Activated naive CD4-positive, alpha-beta T cell treated with anti-CD3 and anti-CD28 coated beads, Interleukin-2, amount 50 U/mL, for 24 hours (primary cell): ENCODE measurements around the gene PROK1.
"Not testable (repeated sequence)": the region's sequence is repeated elsewhere in the genome, so short reads cannot be mapped to it uniquely, and the experiment has no call there.

ENCODE experiments used
- H3K27ac Mint-ChIP-seq: one replicate; pipeline ENCODE4 v1.8.0; 2021; ENCODE audit warnings: mild to moderate bottlenecking, mixed read lengths
- H3K27me3 Mint-ChIP-seq: one replicate; pipeline ENCODE4 v1.8.0; 2021; ENCODE audit warnings: mixed read lengths
- H3K36me3 Mint-ChIP-seq: one replicate; pipeline ENCODE4 v1.8.0; 2021; ENCODE audit warnings: mixed read lengths
- H3K4me1 Mint-ChIP-seq: one replicate; pipeline ENCODE4 v1.8.0; 2021; ENCODE audit warnings: mixed read lengths
- H3K4me3 Mint-ChIP-seq: one replicate; pipeline ENCODE4 v1.8.0; 2021; ENCODE audit warnings: mild to moderate bottlenecking, mixed read lengths
- H3K9me3 Mint-ChIP-seq: one replicate; pipeline ENCODE4 v1.8.0; 2021; ENCODE audit warnings: mixed read lengths

The PROK1 gene, protein sequence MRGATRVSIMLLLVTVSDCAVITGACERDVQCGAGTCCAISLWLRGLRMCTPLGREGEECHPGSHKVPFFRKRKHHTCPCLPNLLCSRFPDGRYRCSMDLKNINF

GRCh38 chr1:110450929-110451328 lies at the start of gene PROK1:
PROK1 (plus strand) TSS chr1:110451149; CDS start chr1:110451217, 68 bp downstream.
- Mint-ChIP-seq H3K27ac (no peak within 1 kb of the TSS), H3K9me3 (no peaks in the 10 kb centered on the region), H3K4me3 (no peak within 1 kb of the TSS), H3K27me3 (no peaks in the 10 kb centered on the region), H3K4me1 (no peaks in the 10 kb centered on the region), H3K36me3 (no peaks in the 10 kb centered on the region)

- no peak overlapping the region for H3K27ac Mint-ChIP-seq
- H3K4me1 Mint-ChIP-seq: peaks cover 22% of the 10 kb centered on the region
- H3K4me3 Mint-ChIP-seq: no peak overlapping the region
- no peaks in the 10 kb centered on the region for H3K9me3 Mint-ChIP-seq
- H3K36me3 Mint-ChIP-seq: peaks cover 9% of the 10 kb centered on the region
- H3K27me3 Mint-ChIP-seq: no peaks in the 10 kb centered on the region
Measured at GRCh38 chr1:110403805-110404204, 47.1 kb upstream of the PROK1 start.

GRCh38 chr1:110404401-110404800 lies 46.5 kb upstream of the PROK1 start:
- Mint-ChIP-seq H3K4me1 (peaks cover 25% of the 10 kb centered on the region), H3K9me3 (no peaks in the 10 kb centered on the region), H3K27ac (peak overlapping the region; percentile 63), H3K36me3 (peaks cover 9% of the 10 kb centered on the region), H3K27me3 (no peaks in the 10 kb centered on the region), H3K4me3 (no peak overlapping the region)

DNA sequence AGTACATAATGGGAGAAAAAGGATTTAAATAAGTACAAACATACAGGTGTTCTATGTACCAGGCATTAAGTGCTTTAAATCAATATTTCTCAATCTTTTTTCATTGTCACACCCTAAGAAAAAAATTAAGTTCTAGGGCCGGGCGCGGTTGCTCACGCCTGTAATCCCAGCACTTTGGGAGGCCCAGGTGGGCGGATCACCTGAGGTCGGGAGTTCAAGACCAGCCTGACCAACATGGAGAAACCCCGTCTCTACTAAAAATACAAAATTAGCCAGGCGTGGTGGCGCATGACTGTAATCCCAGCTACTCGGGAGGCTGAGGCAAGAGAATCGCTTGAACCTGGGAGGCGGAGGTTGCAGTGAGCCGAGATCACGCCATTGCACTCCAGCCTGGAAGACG lies 44.5 kb upstream of the PROK1 start:
- H3K27me3 Mint-ChIP-seq, H3K9me3 Mint-ChIP-seq, H3K36me3 Mint-ChIP-seq: not testable (repeated sequence)
- peaks cover 26% of the 10 kb centered on the region for H3K4me1 Mint-ChIP-seq
- peak overlapping the region; percentile 99 for H3K27ac Mint-ChIP-seq
- peak overlapping the region; percentile 98 for H3K4me3 Mint-ChIP-seq

DNA sequence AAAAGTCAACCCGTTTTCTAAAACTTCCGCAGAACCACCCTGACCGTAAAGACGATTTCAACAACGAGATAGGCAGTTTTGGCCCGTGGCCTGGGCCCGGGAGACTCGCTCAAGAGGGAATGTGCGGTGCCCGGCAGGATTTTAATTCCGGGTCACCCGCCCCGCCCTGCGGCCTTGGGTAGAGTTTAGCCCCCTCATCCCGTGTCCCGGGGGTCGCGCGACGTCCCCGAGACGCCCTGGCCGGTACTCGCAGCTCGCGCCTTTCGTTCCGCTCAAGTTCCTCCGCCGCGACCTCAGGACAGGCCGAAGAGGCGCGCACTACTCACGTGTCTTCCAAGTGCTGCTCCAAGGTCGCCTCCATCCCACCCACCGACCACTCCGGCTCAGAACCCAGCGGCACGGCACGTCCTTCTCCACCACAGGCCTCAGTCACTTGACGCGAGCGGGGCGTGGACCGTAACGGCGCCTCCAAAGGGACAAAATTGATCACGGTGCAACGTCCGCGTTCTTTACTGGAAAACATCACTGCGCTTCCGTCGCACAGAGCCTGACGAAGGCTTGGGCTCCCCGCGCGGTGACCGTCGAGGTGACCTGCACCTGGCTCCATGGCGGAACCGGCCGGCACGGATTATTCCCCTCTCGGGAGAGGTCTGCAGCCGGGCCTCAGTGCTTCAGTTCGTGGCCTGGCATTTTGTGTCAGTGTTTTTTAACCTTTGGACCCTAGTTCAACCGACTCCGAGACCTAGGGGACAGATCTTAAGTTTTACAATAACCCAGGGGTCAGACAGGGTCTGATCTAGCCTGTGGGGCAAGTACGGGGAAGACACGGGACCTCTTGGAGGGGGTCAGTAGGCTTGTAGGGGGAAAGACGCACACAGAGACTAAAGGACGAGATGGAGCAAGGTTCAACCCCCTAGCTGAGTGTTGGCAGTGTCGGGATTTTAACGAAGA lies 43.4 kb upstream of the PROK1 start, which contains the start of gene LAMTOR5:
TSS of gene LAMTOR5 (minus strand) at position 435 of the 951 bp plus-strand sequence. CDS start at position 361, 74 bp downstream.
- peaks cover 28% of the 10 kb centered on the region for H3K4me1 Mint-ChIP-seq

DNA sequence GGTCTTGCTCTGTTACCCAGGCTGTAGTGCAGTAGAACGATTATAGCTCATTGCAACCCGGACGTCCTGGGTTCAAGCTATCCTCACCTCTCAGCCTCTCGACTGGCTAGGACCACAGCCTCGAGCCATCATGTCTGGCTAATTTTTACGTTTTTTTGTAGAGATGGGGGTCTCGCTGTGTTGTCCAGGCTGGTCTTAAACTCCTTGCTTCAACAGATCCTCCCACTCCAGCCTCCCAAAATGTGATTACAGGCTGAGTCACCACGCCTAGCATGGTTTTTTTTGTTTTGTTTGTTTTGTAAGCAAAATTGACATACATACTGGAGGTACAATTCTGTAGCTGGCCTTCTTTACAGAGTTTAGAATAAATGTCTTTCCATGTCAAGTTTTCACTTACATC lies 42.5 kb upstream of the PROK1 start:
- peaks cover 5% of the 10 kb centered on the region for H3K36me3 Mint-ChIP-seq
- peaks cover 32% of the 10 kb centered on the region for H3K4me1 Mint-ChIP-seq
- H3K27me3 Mint-ChIP-seq: no peaks in the 10 kb centered on the region
- peak overlapping the region; percentile 53 for H3K27ac Mint-ChIP-seq
- H3K9me3 Mint-ChIP-seq: no peaks in the 10 kb centered on the region
- peak overlapping the region; percentile 98 for H3K4me3 Mint-ChIP-seq

More for the DNA sequence above, 43.4 kb upstream of the PROK1 start, which contains the start of gene LAMTOR5:
- Mint-ChIP-seq H3K9me3 (no peaks in the 10 kb centered on the region), H3K36me3 (peaks cover 5% of the 10 kb centered on the region), H3K27me3 (no peaks in the 10 kb centered on the region), H3K27ac (peak within 1 kb of the TSS; percentile 99), H3K4me3 (peak within 1 kb of the TSS; percentile 98)

- Mint-ChIP-seq H3K4me1 (peaks cover 30% of the 10 kb centered on the region), H3K4me3 (peak overlapping the region; percentile 7), H3K36me3 (peaks cover 2% of the 10 kb centered on the region), H3K27ac (no peak overlapping the region), H3K27me3 (no peaks in the 10 kb centered on the region), H3K9me3 (no peaks in the 10 kb centered on the region)
Measured at GRCh38 chr1:110409316-110409715, 41.6 kb upstream of the PROK1 start.

DNA sequence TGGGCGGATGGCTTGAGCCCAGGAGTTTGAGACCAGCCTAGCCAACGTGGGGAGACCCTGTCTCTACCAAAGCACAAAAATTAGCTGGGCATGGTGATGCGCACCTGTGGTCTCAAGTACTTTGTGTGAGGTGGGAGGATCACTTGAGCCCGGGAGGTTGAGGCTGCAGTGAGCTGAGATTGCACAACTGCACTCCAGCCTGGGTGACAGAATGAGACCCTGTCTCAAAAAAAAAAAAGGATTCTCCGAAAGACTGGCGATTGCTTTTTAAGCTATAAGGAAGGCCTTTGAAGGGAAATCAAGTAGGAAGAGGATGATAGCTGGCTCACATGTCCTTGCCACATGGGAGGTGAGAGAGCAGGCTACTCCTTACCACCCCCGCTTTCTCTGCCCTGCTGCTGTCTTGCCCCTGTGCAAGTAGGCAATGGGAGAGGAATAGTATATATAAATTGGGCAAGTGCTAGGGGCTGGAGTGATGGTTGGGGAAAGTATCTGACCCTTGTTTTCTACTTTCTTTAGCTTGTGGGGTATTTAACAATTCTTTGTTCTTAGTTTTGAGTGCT lies 39.7 kb upstream of the PROK1 start:
- no peak overlapping the region for H3K27ac Mint-ChIP-seq
- H3K9me3 Mint-ChIP-seq: no peaks in the 10 kb centered on the region
- no peak overlapping the region for H3K4me3 Mint-ChIP-seq
- H3K4me1 Mint-ChIP-seq: peaks cover 26% of the 10 kb centered on the region
- H3K36me3 Mint-ChIP-seq: peaks cover 2% of the 10 kb centered on the region
- no peaks in the 10 kb centered on the region for H3K27me3 Mint-ChIP-seq

GRCh38 chr1:110412576-110412975 lies 38.4 kb upstream of the PROK1 start:
- no peak overlapping the region for H3K4me3 Mint-ChIP-seq
- H3K36me3 Mint-ChIP-seq: peaks cover under 1% of the 10 kb centered on the region
- peaks cover 22% of the 10 kb centered on the region for H3K4me1 Mint-ChIP-seq
- no peaks in the 10 kb centered on the region for H3K9me3 Mint-ChIP-seq
- H3K27ac Mint-ChIP-seq: no peak overlapping the region
- H3K27me3 Mint-ChIP-seq: no peaks in the 10 kb centered on the region

GRCh38 chr1:110413045-110413444 lies 37.9 kb upstream of the PROK1 start:
- H3K27me3 Mint-ChIP-seq, H3K4me3 Mint-ChIP-seq, H3K27ac Mint-ChIP-seq, H3K9me3 Mint-ChIP-seq, H3K36me3 Mint-ChIP-seq: not testable (repeated sequence)
- peaks cover 18% of the 10 kb centered on the region for H3K4me1 Mint-ChIP-seq

DNA sequence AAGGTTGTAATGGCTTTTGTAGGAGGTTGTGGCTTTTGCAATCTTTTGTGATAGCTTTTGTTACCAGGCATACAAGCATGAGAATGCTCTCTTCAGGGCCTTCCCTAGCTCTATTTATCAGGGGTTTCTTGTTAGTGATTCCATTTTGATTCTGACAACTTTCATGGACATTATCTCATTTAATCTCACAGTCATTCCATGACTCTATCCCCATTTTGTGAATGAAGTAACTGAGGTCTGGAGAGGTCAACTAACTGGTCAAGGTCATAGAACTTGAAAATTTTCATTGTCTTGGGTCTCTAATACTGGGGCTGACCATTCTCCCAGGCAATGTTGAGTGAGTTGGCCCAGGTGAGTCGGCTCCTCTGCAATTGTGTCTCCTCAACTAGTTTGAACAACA lies 32.2 kb upstream of the PROK1 start:
- Mint-ChIP-seq H3K4me3 (no peak overlapping the region), H3K27ac (no peak overlapping the region), H3K27me3 (no peaks in the 10 kb centered on the region), H3K9me3 (no peaks in the 10 kb centered on the region), H3K36me3 (no peaks in the 10 kb centered on the region), H3K4me1 (no peaks in the 10 kb centered on the region)

DNA sequence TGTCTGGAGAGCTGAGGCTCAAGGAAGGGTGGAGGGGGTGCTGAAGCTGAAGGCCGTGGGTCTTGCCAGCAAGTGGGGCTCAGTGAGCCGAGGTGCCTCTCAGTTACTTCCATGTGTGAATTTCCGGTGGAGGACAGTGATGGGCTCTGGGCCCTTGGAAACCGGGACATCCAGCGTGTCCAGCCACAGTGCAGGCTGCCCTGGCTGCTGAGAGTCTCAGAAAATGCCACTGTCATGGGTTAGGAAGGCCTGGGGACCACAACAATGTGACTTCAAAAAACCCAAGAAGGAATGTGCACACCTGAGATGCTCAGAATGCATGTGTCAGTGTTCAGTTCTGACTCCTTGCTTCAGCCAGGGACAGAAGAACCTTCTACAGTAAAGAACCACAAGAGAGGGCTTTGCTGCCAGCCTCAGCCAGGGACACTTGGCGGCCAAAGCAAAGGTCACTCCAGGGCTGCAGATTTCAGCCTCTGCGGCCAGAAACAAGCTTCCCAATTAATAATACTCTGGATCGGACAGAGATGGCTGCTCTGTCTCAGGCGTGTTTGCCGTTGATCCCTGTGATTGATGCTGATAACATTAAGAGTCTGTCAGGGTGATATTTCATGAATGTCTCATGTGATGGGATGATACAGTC lies 30.8 kb upstream of the PROK1 start:
- Mint-ChIP-seq H3K9me3 (no peaks in the 10 kb centered on the region), H3K4me1 (no peaks in the 10 kb centered on the region), H3K27ac (no peak overlapping the region), H3K4me3 (no peak overlapping the region), H3K27me3 (no peaks in the 10 kb centered on the region), H3K36me3 (no peaks in the 10 kb centered on the region)

DNA sequence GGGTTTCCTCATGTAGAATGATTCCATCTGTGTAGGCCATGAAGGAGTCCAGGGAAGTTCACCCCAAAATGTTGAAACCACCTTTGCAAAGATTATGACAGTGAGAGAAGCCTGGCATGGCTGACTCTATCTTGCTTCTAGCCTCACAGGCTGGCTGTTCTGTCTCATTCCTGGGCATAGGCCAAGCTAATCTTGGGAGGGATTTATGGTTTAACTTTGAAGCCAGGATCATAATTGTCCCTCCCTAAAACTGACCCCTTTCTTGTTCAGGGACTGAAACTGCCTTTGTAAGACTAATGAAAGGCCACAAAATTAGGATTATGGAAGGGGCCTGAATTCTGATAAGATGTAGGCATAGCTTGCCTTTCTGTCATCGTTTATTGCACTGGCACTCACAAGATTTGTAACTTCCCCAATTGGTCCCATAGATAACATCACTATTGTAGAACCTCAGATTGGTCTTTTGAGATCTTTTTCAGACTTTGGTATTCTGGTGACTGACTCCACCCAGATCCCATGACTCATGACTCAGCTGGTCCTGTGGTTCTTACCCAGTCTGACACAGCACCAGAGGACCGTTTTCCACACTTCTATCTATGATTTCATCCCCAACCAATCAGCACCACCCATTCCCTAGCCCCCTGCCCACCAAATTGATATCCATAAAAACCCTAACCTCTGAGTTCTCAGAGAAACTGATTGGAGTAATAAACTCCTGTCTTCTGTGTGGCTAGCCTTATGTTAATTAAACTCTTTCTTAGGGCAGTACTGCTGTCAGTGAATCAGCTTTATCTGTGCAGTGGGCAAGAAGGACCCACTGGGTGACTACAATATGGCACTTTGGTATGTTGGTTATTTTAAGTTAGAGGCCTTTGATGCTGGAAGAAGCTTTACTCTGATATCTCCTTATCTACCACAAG lies 29.8 kb upstream of the PROK1 start:
- no peaks in the 10 kb centered on the region for H3K36me3 Mint-ChIP-seq
- H3K27ac Mint-ChIP-seq: no peak overlapping the region
- H3K4me3 Mint-ChIP-seq: no peak overlapping the region
- H3K27me3 Mint-ChIP-seq: no peaks in the 10 kb centered on the region
- H3K9me3 Mint-ChIP-seq: no peaks in the 10 kb centered on the region
- no peaks in the 10 kb centered on the region for H3K4me1 Mint-ChIP-seq

DNA sequence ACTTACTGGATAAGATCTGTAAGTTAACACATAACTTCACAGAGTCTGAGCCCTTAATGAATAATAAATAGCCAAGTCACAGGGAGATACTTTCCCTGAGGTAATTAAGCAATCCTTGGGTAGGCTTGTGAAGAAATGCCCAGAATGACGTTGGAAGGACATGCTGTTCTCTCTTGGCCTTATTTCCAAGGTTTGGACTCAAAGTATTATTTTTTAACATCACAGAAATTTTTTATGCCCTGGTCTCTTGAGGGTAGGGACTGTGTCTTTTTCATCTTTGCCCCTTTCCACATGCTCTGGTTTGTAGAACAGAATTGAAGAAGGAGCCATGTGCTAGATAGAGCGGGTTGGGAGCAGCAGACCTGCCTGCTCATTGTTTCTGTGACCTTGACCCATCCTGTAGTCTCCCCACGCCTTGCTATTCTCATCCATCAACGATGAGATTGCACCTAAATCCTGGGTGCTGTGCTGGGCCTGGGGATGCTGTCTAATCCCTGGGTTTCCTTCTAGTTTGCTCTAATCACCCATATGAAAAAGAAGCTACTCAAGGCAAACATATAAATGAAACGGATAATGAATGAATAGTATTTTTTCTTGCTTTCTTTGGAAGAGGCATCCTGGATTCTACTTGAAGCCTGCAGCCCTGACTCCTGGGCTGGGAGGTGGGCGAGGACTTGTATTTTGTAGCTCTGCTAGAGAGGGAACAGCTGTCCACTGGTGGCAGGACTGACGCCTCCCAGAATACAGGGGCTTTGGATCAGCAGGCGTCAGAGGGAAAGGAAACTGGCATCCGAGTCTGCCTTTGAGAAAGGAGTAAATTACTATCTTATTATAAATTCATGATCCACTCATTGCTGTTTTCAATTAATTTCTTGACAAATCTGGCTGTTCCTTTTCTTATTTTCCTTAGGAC lies 26.0 kb upstream of the PROK1 start:
- H3K4me1 Mint-ChIP-seq: no peaks in the 10 kb centered on the region
- no peaks in the 10 kb centered on the region for H3K9me3 Mint-ChIP-seq
- H3K27ac Mint-ChIP-seq: no peak overlapping the region
- H3K36me3 Mint-ChIP-seq: no peaks in the 10 kb centered on the region
- no peaks in the 10 kb centered on the region for H3K27me3 Mint-ChIP-seq
- H3K4me3 Mint-ChIP-seq: no peak overlapping the region
